PC-3 (cell line): ENCODE data around the gene AGBL1.

Experiments used
- CTCF ChIP-seq: fragments of 300-600 bp; sonication (generic); conservative IDR thresholded peaks from 2 replicates; pipeline ENCODE4 v1.5.1; 2017; ENCODE audit warnings: antibody characterized with exemption, low read depth, mild to moderate bottlenecking, low read length
- EZH2 ChIP-seq: fragments of 300-600 bp; sonication (generic); IDR thresholded peaks from one replicate; pipeline ENCODE4 v1.6.1; 2017; ENCODE audit warnings: antibody characterized with exemption, mild to moderate bottlenecking, low read length; ENCODE audit not compliant: unreplicated experiment
- EZH2phosphoT487 ChIP-seq: fragments of 300-600 bp; sonication (generic); IDR thresholded peaks from 2 replicates; pipeline ENCODE4 v1.6.1; 2018; ENCODE audit warnings: mild to moderate bottlenecking, antibody characterized with exemption, low read length, borderline replicate concordance

GRCh38 chr15:86103825-86104224, 24.2 kb downstream of the AGBL1 start:
- TF ChIP-seq CTCF (no peak), EZH2 (no peak), EZH2phosphoT487 (no peak)
